Natural killer cell (primary cell): ENCODE data around the gene NFKBIE. TPM values are rescaled to one million over a fixed set of nuclear protein-coding genes. Genes with fewer than 3 reads are reported as not detected.

Experiments used
- ATAC-seq, 3 donors: fragments of 150-1000 bp in 2 of 3; fragments of 200-7000 bp in 1 of 3; cut with Tn5 transposase; 1 replicate in 1 of 3; 2 replicates in 2 of 3; pipeline ENCODE4 v1.10.0; 2021; ENCODE audit warnings: mild to moderate bottlenecking in 2 of 3, moderate library complexity in 2 of 3
- DNase-seq, 2 donors: peaks; one replicate each; pipeline versions ENCODE4 v3.0.0 to v3.0.0-alpha.2; 2013 to 2021; ENCODE audit warnings: mixed read lengths in 1 of 2
- H3K27ac ChIP-seq: one replicate; pipeline ENCODE4 v1.5.1; 2013; ENCODE audit warnings: mild to moderate bottlenecking, low read length
- H3K27me3 ChIP-seq: one replicate; pipeline ENCODE4 v1.6.1; 2013; ENCODE audit warnings: low read length; ENCODE audit not compliant: control insufficient read depth, insufficient read depth
- H3K36me3 ChIP-seq: one replicate; pipeline ENCODE4 v1.6.1; 2013; ENCODE audit warnings: low read length; ENCODE audit not compliant: control insufficient read depth, insufficient read depth
- H3K4me1 ChIP-seq: one replicate; pipeline ENCODE4 v1.6.1; 2013; ENCODE audit warnings: low read length; ENCODE audit not compliant: control insufficient read depth, insufficient read depth
- H3K4me3 ChIP-seq: one replicate; pipeline ENCODE4 v1.5.1; 2013; ENCODE audit warnings: low read length
- H3K9me3 ChIP-seq: one replicate; pipeline ENCODE4 v1.6.1; 2013; ENCODE audit warnings: low read length; ENCODE audit not compliant: control insufficient read depth, insufficient read depth
- H3K27ac Mint-ChIP-seq, 2 donors: one replicate each; pipeline ENCODE4 v1.8.0; 2022; ENCODE audit warnings: mild to moderate bottlenecking in 2 of 2, mixed read lengths in 2 of 2, moderate library complexity in 1 of 2
- H3K27me3 Mint-ChIP-seq, 2 donors: one replicate each; pipeline ENCODE4 v1.8.0; 2022; ENCODE audit warnings: low read depth in 2 of 2, mixed read lengths in 2 of 2
- H3K36me3 Mint-ChIP-seq: one replicate; pipeline ENCODE4 v1.8.0; 2022; ENCODE audit warnings: mixed read lengths
- H3K4me1 Mint-ChIP-seq, 2 donors: one replicate each; pipeline ENCODE4 v1.8.0; 2022; ENCODE audit warnings: mixed read lengths in 2 of 2
- H3K4me3 Mint-ChIP-seq: one replicate; pipeline ENCODE4 v1.8.0; 2022; ENCODE audit warnings: mild to moderate bottlenecking, moderate library complexity, mixed read lengths
- H3K9me3 Mint-ChIP-seq, 2 donors: one replicate each; pipeline ENCODE4 v1.8.0; 2022; ENCODE audit warnings: mixed read lengths in 2 of 2
- WGBS: methylation state at CpG from one replicate; pipeline ENCODE4 v1.1.7; 2013; ENCODE audit warnings: missing lambda C conversion rate; ENCODE audit not compliant: insufficient coverage; 5-methylcytosine and 5-hydroxymethylcytosine counted together
- intact Hi-C: fragments of 100-400 bp; cut with micrococcal nuclease; formaldehyde crosslinking; loops from one replicate; pipeline ENCODE4 v1.14.2; 2022
- total RNA-seq, 4 donors: library from RNA; stranded (reverse); fragments of 120-200 nt in 1 of 4; gene quantifications; one replicate each; pipeline versions ENCODE4 v1.2.3 to v1.2.4, GENCODE V29; 2013 to 2022
- TF ChIP-seq, protein P1 (sequence below): fragments of 200-600 bp; IDR thresholded peaks from one replicate; pipeline ENCODE4 v1.8.0; 2022; ENCODE audit warnings: antibody characterized with exemption

Gene NFKBIE
- total RNA-seq, 3 donors from 2014 or later (not counting 1 experiment from before 2014, with no cell fraction given): 44.9 to 61.5 (median 56.4) TPM

DNA sequence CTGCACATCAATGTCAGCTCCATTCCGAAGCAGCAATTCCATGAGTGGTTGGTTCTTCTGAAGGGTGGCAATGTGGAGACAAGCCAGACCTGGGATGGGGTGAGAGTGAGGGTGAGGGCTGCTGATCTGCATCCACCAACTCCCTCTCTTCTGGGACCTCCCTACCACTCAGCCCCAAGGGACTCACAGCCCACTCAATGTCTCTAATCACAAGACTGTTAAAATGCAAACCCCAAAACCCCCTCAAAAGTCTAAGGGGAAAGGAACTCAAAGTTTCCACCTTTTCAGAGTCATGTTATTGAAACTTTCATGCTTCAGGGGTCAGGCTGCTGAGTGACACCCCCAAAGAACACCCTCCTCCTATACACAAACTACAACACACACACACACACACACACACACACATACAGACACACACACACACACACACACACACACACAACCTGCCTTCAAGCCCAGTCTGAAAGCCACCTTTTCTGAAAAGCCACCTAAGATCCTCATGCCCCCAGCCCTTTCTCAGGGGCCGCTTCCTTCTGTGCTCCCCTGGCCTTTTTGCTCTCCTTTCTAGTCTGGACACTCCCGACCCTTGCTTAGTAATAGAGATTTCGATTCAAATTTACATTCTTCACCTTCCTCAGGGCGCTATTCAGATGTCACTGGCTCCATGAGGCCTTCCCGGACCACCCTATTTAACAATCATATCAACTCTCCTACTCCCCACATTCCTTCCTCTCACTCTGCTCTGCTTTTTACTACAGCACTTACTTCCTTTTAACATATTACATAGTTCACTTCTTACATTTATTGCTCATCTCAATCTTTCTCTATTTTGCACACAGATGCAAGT is 4.7 kb downstream of the NFKBIE start:
- Histone ChIP-seq H3K9me3 (no peaks in the 10 kb centered on the region), H3K4me1 (peaks cover 62% of the 10 kb centered on the region), H3K27ac (peak overlapping the region; percentile 34), H3K4me3 (no peak overlapping the region), H3K36me3 (peaks cover 23% of the 10 kb centered on the region), H3K27me3 (no peaks in the 10 kb centered on the region)
- no peak overlapping the region for H3K4me3 Mint-ChIP-seq
- DNase-seq (no peak), ATAC-seq (no peak)
- H3K27me3 Mint-ChIP-seq: no peaks in the 10 kb centered on the region
- TF ChIP-seq, protein P1, sequence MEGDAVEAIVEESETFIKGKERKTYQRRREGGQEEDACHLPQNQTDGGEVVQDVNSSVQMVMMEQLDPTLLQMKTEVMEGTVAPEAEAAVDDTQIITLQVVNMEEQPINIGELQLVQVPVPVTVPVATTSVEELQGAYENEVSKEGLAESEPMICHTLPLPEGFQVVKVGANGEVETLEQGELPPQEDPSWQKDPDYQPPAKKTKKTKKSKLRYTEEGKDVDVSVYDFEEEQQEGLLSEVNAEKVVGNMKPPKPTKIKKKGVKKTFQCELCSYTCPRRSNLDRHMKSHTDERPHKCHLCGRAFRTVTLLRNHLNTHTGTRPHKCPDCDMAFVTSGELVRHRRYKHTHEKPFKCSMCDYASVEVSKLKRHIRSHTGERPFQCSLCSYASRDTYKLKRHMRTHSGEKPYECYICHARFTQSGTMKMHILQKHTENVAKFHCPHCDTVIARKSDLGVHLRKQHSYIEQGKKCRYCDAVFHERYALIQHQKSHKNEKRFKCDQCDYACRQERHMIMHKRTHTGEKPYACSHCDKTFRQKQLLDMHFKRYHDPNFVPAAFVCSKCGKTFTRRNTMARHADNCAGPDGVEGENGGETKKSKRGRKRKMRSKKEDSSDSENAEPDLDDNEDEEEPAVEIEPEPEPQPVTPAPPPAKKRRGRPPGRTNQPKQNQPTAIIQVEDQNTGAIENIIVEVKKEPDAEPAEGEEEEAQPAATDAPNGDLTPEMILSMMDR: no peak
- H3K27ac Mint-ChIP-seq: peak overlapping the region; percentile 0 to 6
- intact Hi-C loops: no loop called here
- no peaks in the 10 kb centered on the region for H3K36me3 Mint-ChIP-seq
- H3K9me3 Mint-ChIP-seq: no peaks in the 10 kb centered on the region
- H3K4me1 Mint-ChIP-seq: peaks cover 45 to 67% of the 10 kb centered on the region in 2 donors
- WGBS: 89% methylated on average over 6 of the region's 6 CpGs

GRCh38 chr6:44260011-44260410 is 5.3 kb downstream of the NFKBIE start:
- H3K27me3 ChIP-seq: no peaks in the 10 kb centered on the region
- Mint-ChIP-seq H3K4me1 (peaks cover 52 to 71% of the 10 kb centered on the region in 2 donors), H3K9me3 (no peaks in the 10 kb centered on the region), H3K36me3 (no peaks in the 10 kb centered on the region), H3K4me3 (no peak overlapping the region), H3K27me3 (no peaks in the 10 kb centered on the region), H3K27ac (no peak overlapping the region)
- DNase-seq: peak in 1 of 2 donors; percentile 7
- no peak overlapping the region for H3K4me3 ChIP-seq
- no peak for ATAC-seq
- H3K36me3 ChIP-seq: peaks cover 25% of the 10 kb centered on the region
- intact Hi-C loops: no loop called here
- 85% methylated on average over 8 of the region's 8 CpGs for WGBS
- TF ChIP-seq, protein P1: no peak
- peaks cover 60% of the 10 kb centered on the region for H3K4me1 ChIP-seq
- H3K27ac ChIP-seq: peak overlapping the region; percentile 34
- no peaks in the 10 kb centered on the region for H3K9me3 ChIP-seq

GRCh38 chr6:44258921-44259320 is 6.4 kb downstream of the NFKBIE start:
- H3K4me3 ChIP-seq: no peak overlapping the region
- H3K36me3 ChIP-seq: peaks cover 36% of the 10 kb centered on the region
- H3K9me3 ChIP-seq: no peaks in the 10 kb centered on the region
- no peak for DNase-seq
- 95% methylated on average over 3 of the region's 3 CpGs for WGBS
- Mint-ChIP-seq H3K27me3 (no peaks in the 10 kb centered on the region), H3K4me1 (peaks cover 47 to 70% of the 10 kb centered on the region in 2 donors), H3K27ac (peak overlapping the region; percentile 89 to 97), H3K4me3 (peak overlapping the region; percentile 92), H3K36me3 (no peaks in the 10 kb centered on the region), H3K9me3 (no peaks in the 10 kb centered on the region)
- ATAC-seq: no peak
- peak overlapping the region; percentile 26 for H3K27ac ChIP-seq
- TF ChIP-seq, protein P1: no peak
- intact Hi-C loops: no loop called here
- no peaks in the 10 kb centered on the region for H3K27me3 ChIP-seq
- peaks cover 50% of the 10 kb centered on the region for H3K4me1 ChIP-seq
